ENCODE data around the gene TRIM47.
A peak's percentile ranks its signal among the peaks of the same experiment; 100 is the strongest.
"Not testable (repeated sequence)": the region's sequence is repeated elsewhere in the genome, so short reads cannot be mapped to it uniquely, and the experiment has no call there.

Gene TRIM47

DNA sequence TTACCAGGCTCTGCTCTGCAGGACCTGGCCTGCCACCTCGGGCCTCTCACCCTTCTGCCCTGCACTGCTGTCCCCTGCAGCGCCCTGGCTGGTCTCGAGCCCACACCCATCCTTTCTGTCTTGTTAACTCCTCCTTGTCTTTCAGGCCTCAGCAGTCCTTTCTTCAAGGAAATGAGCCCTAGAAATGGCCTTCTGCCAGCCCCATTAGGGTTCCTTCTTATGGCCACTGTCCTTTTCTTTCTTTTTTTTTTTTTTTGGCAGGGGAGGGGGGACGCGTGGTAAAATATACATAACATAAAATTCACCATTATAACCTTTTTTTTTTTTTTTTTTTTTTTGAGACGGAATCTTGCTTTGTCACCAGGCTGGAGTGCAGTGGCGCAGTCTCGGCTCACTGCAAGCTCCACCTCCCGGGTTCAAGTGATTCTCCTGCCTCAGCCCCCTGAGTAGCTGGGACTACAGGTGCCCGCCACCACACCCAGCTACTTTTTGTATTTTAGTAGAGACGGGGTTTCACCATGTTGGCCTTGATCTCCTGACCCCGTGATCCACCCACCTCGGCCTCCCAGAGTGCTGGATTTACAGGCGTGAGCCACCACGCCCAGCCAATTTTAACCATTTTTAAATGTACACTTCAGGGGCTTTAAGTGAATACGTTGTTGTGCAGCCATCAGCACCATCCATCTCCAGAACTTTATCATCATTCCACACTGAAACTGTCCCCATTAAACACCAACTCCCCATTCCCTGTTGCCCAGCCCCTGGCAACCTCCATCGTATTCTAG is 12.8 kb downstream of the TRIM47 start:
- DNase-seq, result not testable (repeated sequence)

- DNase-seq, result not testable (repeated sequence)
These were observed 13.5 kb downstream of the TRIM47 start for GRCh38 chr17:75864887-75865286.

- peak; percentile 49 for DNase-seq
These were observed 13.9 kb downstream of the TRIM47 start for GRCh38 chr17:75864448-75864871.

DNA sequence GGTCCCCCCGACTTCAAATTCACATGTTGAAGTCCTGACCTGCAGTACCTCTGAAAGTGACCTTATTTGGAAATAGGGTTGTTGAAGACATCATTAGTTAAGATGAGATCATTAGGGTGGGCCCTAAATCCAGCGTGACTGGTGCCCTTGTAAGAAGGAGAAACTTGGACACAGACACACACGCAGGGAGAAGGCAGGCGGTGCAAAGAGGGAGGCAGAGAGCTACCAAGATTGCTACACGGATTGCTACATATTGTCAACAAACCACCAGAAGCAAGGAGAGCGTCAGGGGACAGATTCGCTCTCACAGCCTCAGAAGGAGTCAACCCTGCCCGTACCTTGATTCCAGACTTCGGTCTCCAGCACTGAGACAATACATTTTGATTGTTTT is 16.5 kb downstream of the TRIM47 start:
- DNase-seq, result no peak

GRCh38 chr17:75859358-75859757 is 19.0 kb downstream of the TRIM47 start:
- not testable (repeated sequence) for DNase-seq

- peak; percentile 44 for DNase-seq
These were observed 22.2 kb downstream of the TRIM47 start for GRCh38 chr17:75856062-75856756.

DNA sequence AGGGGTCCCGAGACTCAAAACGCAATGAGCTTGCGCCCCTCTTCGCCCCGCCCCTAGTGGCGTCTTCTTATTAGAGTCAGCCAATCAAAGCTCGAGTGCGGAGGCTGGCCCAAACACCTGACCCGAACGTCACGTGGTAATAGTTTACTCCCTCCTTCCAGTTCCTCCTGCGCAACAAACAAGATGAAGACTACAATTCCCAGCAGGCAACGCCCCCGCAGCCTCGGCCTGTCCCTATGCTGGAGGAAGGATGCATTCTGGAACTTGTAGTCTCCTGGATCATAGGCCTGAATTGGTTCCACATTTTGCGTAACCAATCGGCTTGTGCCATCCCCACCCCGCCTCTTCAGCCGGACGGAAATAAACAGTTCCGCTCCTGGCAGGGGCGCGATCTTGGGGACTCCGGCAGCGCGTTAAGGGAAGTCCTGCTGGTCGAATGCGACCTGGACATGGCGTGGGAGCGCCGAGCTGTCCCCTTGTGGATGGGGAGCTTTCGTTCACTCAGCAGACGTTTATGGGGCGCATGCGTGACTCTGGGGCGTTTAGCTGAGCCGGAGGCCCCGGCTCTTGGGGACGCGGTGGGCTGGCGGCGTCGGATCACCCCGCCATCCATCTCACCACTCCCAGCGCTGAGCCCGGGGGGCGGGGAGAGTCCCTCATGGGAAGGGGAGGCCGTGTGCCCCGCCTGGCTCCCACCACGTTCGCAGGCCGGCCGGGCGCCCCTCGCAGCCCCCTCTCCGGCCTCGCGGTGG is 22.9 kb downstream of the TRIM47 start, which contains the start of gene WBP2:
Gene WBP2, minus strand, starts transcription at position 26 of the 752 bp plus-strand sequence. CDS start 38 bp downstream, outside the sequence.
- DNase-seq, result peak; percentile 96

DNA sequence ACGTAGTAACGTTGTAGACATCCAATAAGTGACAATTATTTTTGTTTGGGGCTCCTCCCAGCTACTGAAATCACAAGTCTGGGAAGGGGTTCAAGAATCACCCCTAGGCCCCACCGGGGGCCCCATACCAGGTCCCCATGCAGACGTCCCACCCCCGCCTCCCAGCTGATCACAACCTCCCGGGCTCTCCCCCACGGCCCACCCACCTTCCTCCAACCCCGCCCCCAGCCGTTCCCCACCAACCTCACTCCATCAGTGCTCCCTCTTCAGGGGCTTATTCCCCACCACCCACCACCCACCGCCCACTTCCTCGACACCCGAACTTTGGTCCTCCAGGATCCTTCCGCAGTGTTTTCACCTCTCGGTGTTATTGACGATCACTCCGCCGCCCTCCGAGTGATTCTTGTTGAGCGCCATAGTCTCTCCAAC is 23.5 kb downstream of the TRIM47 start:
- DNase-seq, result no peak

DNA sequence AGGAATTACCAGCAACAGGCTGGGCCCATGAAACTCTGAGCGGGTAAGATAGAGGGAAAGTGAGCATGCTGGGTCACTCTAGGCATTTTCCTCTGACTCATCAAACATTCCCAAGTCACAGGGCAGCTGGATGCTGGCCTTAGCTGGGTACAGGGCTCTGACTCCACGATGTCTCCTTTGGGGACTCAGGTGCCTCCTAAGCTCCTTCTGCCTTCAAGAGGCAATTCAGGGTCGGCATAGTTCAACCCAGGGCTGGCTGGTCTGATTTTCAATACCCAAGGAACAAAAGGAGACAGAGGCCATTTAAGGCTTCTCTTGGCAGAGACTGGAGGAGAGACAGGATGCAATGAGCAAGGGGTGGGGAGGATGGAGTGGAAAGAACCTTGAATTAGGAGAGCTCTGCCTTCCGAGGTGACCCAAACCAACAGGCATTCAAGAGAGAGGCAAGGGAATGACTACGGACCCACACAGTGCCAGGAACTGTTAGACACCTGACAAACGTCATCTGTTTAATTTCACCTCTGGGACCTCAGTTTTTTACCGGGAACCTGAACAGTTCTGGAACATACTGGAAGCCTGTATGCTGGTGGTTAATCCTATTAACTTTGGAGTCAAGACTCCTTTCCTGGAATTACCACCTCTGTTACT is 24.2 kb downstream of the TRIM47 start:
- no peak for DNase-seq

GRCh38 chr17:75853433-75853832 is 24.9 kb downstream of the TRIM47 start:
- DNase-seq, result no peak

GRCh38 chr17:75851693-75851991 is 26.7 kb downstream of the TRIM47 start:
- not testable (repeated sequence) for DNase-seq

- no peak for DNase-seq
These were observed 27.3 kb downstream of the TRIM47 start for GRCh38 chr17:75850928-75851692.

DNA sequence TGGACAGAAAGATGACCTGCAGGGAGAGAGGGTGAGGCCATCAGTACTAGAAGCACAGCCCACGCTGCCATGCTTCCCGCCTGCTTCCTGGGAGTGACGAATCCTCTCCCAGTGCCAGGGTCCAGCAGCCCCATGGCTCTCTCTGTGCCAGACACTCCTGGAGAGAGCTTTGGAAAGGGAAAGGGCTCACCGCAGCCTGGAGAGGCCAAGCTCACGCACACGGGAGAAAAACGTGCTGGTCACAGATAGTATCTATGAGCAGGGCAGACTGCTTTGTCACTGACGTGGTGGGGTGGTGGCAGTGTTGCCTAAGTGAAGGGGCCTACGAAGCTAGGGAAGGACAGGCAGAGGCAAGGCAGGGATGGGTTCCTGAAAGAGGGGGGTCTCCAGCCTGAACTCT is 28.7 kb downstream of the TRIM47 start:
- no peak for DNase-seq

- DNase-seq, result no peak
These were observed 29.1 kb downstream of the TRIM47 start for GRCh38 chr17:75849279-75849646.

- DNase-seq, result peak; percentile 82
These were observed 29.7 kb downstream of the TRIM47 start for GRCh38 chr17:75848523-75849278.

- DNase-seq, result no peak
These were observed 30.5 kb downstream of the TRIM47 start for GRCh38 chr17:75847614-75848522.

DNA sequence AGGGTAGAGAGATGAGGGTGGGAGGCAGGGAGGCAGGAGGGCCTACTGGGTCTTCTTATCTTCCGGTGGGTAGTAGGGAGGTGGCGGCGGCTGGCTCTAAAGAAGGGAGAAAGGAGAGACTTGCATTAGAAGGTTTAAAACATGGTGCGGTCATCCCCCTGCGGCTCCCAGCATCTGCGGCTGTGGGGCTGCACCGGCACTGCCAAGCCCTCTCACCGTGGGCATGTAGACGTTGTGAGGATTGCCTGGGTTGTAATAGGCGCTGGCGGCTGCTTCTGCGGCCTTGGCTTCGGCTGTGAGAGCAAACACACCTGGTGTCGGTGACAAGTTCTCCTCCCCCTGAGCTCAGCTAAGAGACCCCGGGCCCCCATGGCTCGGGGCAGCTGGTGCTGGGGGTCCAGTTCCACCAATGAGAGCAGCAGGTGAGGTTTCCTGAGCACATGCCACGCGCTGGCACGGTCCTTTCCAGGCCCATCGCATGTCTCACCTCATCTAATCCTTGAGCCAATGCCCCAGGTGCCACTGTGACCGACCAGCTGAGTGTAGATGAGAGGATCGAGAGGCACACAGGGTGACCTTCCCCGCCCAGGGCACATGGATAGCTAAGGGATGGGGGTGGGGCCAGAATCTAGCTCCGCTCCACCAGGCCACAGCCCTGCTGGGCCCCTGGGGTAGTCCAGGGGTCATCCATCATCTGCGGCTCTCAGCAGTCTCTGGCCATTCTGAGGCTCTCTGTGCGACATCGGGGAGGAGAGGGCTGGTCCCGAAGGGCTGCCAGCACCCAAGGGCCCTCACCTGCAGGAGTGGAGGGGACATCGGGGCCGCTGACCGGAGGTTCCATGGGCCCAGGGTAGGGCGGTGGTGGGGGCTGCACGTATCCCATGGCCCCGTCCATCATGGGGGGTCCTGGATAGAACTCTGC is 31.4 kb downstream of the TRIM47 start:
- DNase-seq, result no peak

- DNase-seq, result no peak
These were observed 32.3 kb downstream of the TRIM47 start for GRCh38 chr17:75845933-75846691.

All from activated gamma-delta T cell treated with Interleukin-2 at 50 U/mL for 16 hours (primary cell).